ENCODE data around the gene ENDOD1.

Gene ENDOD1

DNA sequence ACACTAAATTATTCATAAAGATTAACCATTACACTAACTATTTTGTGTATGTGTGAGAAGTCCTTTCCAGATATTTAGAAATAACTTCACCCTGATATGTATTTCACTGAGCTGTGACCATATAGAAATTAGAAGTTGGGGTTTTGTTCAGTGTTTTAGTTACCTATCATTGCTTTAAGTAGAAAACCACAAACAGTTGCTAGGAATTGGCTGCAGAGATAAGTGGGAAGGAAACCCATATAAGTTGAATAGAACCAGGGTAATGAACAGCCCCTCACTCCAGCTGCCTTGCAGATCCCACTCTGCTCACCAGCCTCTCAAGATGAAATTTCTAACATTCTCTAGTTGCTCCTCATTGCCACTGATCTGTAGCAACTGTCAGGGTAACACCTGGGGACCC is 12.7 kb upstream of the ENDOD1 start:
- DNase-seq, result no peak

DNA sequence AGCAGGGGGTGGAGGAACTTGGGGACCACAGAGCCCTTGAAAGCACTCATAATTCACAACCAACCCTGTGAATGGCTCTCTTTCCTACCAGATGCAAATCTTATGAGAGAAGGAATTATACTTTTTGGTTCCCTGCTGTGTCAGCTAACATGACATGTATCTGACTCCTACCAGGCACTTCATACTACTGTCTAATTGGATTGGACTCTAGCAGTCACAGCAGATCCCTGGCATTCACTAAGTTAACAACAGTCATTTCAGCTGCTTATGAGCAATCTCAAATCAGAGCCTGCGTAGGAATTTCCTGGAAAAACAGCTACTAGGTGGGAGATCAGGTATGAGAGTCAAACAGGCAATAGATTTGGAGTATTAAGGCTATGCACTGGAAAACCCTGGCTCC is 11.1 kb upstream of the ENDOD1 start:
- DNase-seq, result no peak

DNA sequence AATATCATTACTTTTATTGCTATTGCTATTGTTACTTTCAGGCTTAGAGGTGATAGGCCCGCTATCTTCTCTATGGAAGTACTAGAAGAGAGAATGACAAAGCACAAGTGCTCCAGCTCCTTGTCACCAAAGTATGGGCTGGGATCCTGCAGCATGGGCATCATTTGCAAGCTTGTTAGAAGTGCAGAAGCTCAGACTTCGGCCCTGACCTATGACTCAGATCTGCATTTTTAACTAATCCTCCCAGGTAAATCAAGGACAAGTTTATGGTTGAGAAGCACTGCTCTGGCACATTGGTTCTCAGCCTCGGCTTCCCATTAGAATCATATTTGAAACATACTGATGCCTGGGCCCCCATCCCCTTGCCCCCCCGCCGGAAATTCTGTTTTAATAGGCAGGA is 8.6 kb upstream of the ENDOD1 start:
- DNase-seq, result no peak

DNA sequence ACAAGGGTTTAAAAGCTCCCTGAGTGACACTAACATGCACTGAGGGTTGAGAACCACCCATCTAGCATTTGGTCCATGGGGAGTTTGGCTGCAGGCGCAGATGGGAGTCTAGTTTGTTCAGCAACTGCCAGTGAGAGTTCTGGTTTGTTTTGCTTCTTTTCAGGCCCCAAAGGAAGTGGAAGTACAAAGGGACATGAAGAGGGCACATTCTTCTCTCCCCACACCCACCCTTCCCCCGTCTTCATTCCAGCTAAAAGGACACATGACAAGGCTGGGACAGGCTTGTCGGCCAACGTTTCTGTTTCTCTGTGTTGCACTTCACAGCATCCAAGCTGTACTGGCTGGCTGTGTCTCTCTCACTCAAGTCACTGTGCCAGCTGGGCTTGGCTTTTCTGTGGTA is 8.2 kb upstream of the ENDOD1 start:
- no peak for DNase-seq

DNA sequence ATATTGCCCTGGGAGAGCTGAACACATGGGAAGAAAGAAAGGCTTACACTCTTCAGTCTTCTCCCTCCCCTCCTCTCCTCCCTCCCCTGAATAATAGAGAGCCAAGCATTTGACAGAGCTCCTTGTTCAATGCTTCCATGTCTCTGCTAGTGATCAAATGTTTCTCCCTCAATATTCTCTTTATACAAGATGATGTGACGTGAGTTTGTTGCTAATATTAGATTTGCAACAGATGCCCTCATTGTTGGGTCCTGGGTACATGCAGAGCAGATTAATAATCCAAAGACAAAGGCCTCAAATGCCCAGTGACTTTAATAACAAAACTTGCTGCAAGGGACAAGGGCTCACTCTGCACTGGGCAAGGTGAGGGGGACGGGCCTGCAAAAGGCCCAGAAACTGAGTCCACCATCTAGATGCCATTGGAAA is 7.1 kb upstream of the ENDOD1 start:
- DNase-seq, result no peak

DNA sequence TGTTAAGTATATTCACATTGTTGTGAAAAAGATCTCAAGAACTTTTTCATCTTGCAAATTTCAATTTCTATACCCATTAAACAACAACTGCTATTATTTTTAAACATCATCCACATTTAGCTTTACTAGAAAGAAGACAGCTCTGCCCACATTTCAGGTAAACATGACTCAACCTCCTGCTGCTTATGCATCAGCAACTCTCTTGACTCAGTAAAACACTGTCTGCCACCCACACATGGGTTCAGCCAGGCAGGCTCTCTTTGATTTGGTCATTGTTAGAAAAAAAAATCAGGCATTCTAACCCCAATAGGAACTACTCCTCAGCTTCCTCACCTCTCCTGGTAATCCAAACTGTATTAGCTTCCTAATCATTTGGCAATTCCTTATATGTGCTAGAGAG is 5.1 kb upstream of the ENDOD1 start:
- no peak for DNase-seq

DNA sequence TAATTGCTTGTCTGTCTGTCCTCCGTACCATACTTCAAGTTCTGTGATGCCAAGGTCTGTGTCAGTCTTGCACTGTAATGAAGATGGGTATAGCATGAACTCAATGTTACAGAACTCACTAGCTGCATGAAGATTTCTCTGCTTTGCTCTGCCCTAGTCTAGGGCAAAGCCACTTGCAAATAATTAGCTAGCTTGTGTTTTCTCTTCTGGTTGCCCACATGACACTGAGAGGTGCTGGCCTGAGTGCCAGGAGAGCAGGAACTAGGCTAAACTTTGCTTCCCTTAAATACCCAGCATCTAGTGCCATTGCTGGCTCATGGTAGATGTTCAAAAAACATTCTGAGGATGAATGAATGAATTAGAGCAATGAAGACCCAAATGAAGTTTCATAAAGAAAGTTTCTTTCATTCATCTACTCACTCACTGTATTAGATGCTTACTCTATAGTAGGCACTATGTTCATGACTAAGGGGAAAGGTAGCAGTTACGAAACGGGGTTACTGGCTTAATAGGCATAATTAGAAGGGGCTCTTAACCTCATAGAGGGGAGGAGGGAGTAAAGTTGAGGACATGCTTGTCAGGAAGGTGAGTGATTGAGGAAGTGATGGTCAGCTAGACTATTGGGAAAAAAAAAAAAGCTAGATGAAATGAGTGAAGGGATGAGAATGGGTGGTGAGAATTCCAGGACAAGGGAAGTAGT is 4.4 kb upstream of the ENDOD1 start:
- DNase-seq, result no peak

DNA sequence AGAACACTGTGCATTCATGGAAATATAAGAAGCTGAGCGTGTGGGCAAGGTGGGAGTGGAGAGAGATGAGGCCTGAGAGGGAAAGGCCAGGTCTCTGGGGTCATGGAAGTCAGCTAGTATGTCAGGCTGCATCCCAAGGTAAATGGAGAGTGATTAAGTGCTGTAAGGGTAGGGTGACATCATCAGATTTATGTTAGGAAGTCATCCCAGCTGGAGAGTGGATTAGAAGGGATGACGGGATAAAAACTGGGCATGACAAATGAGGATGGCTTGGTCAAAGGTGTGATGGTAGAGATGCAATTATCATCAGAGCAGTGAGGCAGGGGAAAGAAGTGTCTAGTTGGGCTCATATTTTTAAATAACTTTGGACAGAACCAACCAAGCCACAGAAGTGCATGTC is 3.5 kb upstream of the ENDOD1 start:
- no peak for DNase-seq

DNA sequence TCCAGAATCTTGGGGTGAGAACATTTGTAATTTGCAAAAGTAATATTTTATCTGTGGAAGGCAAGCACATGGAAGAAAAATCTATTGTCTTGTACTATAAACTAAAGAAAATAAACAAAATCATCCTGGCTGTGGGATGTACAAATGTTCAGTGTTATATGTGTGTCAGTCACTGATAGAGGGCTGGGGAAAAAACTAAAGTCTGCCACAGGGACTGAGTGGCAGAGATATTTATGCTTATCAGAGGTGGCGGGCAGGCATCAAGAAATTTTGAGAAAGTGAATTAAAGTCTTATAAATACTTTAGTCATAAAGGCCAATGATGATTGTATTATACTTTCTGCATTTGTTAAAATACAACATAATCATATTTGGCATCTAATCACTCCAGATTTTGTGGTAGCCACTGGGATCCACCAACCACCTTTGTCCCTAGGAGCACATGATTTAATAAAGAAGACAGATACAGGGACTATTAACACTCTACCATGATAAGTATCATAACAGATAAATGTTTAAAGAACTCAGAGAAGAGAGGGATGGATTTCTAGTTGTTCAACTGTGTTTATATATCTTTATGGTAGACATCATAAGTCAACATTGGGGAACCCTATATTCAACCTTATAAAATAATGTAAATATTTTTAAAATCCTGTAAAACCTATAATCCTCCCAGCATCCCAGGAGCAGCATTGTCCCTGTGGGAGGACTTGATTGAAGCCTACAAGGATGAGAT is 2.6 kb upstream of the ENDOD1 start:
- DNase-seq, result no peak

DNA sequence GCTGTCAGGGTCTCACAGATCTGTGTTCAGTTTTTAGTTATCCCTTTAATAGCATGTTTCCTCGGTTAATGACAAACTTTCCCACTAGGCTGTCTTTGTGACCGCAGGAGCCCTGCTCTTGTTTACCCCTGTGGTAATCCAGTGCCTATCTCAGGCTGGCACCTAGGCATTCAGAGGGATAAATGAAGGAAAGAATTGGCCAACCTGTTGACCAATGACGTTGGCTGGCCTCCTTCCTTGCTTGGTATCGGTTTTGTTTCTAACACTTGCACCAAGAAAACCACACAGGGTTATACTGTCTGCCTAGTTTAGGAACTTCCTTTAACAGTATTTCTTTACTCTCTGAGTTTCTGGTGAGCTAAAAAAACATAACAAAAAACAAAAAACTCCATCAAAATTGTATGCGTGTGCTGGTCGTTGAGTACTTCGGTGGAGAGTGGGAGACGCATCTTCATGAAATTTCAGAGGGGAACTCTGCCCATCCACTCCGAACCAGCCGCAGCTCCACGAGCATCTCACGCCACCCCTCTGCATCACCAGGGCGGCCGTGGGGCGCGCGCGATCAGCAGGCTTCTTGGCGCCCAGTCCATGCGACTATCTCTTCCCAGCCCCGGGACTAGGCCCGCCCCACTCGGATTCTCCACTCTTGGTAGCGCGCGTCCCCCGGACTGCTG is 563 bp upstream of the ENDOD1 start:
- peak; percentile 24 for DNase-seq

DNA sequence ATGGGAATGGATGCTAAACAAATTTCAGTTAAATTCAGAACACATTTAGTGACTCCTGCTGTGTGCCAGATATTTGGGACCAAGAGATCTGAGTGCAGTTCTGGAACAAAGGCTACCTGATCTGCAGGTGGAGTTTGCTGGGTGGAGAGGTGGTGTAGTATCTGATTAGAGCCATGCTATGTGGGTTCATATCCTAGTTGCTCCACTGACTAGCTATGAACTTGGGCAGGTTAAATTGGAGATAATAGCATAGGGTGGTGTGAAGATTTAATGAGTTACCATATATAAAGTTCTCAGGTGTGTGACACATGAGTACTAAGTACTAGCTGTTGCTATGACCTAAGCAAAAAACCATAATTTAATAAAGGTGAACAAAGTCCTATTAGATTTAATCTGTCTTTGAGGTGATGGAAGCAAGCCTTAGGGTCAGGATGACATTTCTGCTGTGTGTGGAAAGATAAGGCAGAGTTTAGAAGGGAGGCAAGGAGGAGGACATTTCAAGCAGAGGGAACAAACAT is 2.1 kb downstream of the ENDOD1 start:
- no peak for DNase-seq

DNA sequence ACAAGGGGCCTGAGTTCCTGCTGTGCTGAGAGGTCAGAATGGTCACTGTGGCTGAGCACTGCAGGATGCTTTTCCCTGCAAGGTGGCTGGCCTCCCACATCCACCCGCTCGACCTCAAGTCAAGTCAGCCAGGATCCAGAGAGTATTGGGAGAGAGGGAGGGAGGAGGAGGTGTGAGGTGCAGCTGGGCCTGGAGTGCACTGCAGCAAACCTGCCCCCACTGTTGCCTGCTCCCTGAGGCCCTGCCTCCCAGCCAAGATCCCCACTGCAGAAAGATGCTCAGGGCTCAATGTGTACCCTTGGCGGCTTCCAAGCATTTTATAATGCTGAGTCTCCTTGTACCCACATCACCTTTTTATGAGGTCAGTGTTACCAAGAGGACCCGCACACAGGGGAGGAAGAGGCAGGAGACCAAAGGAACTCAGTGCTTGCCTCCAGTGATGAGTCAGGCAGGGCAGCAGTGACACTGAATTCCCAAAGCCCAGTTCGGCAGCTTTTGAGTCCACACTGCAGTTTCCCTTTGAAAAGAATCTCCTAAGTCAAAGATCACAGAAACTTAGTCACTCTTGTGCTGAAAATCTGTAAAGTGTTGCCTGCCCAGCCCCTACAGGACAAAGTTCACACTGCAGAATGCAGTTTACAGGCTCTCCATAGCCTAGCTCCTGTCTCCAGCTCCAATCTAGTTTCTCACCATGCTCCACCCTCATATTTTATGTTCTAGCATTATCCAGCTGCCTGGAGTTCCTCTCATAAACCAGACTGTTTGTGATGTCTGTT is 3.1 kb downstream of the ENDOD1 start:
- DNase-seq, result no peak

DNA sequence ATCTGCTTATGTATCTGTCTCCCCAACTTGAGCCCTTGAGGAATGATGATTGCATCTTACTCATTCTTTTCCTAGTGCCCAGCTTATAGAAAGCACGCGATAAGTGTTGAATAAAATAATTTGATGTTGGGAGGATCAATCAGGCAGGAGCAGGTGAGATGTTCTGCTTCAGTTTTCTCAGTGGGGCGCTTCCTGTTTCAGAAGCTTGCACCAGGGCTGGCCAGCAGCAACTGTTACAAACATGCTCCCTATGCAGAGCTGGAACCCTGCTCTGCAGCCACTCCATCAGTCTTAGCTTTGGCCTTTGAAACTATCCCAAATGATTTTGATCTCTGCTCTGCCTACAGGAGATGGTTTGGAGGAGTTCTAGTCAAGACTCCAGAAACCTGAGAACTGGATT is 3.9 kb downstream of the ENDOD1 start:
- DNase-seq, result no peak

DNA sequence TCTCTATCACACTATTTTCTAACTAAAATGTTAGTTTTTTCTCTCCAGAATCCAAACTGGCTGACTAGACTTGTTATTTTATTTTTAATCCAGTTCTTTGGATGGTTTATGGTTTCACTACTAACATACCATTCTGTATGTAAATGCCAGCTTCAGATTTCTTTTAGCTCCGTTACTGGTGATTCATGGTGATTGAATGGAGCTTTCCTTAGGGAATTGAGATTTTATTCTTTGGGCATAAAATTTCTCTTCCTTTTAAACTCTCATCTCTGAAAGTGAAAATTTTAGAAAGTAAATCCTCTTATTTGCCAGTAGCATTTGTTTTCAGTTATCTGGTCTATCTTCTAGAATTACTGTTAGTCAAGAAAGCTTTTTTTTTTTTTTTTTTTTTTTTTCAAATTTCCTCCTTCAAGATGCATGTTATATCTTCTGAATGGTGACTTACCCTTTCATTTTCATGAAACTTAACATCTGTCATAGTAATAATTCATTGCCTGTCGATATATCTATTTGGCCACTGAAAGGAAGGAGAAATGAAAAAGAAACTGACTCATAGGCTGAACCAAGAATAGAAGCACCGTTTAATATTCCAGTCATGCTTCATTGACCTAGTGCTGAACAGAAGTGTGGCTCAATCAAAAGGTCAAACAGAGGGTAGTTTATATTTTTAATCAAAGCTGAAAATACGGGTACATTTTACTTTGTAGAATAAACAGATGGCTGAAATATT is 6.4 kb downstream of the ENDOD1 start:
- DNase-seq, result no peak

DNA sequence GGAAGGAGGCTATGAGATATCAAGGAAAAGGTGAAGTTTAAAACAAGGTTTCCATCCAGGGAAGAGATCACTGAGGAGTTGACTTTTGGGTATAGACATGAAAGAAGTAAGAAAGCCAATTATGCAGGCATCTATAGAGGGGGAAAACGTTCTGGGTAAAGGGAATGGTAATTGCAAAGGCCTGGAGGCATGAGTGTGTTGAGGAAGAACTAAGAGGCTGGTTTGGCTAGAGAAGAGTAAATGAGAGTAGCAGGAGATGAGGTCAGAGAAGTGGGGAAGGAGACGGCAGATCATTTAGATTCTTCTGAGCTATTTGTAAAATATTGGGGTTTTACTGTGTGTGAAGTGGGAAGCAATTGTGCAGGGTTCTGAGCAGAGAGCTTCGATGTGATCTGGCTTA is 7.6 kb downstream of the ENDOD1 start:
- no peak for DNase-seq

DNA sequence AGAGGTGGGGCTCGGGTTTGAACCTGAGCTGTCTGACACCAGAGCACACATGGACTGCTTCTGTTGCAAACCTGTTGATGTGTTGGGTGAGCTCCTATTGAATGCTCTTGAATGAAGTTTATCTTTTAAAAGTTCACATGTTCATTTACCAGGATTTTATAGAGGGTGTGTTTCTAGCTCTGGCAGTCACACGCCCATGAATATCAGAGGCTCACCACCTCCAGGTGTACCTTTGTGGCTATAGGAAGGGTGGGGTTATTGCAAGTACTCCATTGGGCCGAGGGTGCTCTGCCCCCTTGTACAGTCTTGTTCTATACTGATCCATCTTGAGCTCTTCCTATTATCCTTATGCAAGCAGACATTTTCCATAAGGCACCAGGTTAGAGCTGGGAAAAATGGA is 9.2 kb downstream of the ENDOD1 start:
- no peak for DNase-seq

DNA sequence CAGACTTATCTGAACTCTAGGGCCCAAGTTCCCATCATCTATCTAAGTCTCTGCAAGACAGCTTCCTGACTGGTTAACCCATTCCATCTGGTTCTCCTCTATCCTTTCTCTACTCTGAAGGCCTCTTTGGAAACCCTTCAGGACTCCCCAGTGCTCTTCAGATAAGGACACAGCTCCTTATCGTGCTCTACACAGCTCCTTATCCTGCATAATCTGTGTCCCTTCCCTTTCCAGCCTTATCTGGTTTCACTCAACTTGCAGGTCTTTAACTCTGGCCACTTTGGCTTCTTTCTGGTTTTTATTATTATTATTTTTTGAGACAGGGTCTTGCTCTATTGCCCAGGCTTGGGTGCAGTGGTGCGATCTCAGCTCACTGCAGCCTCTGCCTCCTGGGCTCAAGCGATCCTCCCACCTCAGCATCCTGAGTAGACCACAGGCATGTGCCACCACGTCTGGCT is 10.6 kb downstream of the ENDOD1 start:
- DNase-seq, result no peak

DNA sequence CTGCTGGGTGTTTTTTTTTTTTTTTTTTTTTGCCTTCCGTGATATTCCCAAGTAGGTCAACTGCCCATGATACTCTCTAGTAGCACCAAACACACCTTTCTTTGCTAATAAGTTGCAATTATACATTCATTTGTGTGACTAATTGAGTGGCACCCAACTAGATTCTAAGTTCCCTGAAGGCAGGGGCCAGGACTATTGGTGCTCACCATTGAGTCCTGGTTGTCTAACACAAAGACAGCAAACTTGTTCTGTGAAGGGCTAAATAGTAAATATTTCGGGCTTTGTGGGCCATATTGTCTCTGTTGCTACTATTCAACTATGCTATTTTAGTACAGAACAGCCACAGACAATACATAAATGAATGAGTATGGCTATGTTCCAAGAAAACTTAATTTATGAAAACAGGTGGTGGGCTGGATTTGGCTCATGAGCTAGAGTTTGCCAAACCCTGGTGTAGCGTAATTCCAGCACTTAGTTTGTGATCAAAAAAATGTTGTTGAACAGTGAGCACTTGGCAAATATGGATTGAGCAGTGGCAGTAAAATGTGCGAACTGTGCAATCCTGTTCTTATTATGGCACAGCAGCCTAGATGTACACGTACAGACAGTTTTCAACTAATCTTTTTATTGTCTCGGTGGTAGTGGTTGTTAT is 11.3 kb downstream of the ENDOD1 start:
- DNase-seq, result no peak

DNA sequence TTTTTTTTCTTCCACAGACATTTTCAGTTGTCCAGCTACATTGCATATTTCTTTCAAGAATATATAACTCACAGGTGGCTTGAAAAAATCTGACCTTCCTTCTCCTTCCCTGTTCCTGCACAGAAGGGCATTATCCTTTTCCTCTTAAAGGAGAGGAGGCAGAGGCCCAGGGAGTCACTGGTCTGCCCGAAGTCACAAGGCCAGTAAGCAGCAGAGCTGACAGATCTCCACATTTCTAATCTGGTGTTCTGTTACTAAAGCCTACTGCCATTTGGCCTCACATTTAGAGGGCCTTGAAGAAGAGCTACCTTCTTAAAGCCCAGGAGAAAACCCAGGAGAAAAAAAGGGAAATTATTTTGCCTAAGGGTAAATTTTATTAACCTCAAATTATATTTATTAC is 12.3 kb downstream of the ENDOD1 start:
- DNase-seq, result no peak

DNA sequence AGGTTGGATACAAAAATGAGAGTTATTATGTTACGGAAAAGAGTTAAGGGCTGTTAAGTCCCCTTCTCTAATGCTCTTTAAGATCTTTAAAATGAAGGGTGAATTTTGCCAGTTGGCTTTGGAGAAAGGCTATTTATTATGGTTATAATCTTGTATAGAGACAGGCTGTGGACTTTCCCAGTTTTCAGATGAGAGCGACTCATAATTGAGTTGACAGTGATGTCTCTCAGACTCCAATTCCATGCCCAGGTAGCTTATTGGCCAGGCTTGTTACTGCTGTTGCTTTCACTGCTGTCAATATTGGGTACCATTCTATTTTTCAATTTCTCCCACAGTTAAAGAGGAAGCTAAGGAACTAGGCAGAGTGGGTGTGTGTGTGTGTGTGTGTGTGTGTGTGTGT is 13.1 kb downstream of the ENDOD1 start:
- DNase-seq, result no peak

DNA sequence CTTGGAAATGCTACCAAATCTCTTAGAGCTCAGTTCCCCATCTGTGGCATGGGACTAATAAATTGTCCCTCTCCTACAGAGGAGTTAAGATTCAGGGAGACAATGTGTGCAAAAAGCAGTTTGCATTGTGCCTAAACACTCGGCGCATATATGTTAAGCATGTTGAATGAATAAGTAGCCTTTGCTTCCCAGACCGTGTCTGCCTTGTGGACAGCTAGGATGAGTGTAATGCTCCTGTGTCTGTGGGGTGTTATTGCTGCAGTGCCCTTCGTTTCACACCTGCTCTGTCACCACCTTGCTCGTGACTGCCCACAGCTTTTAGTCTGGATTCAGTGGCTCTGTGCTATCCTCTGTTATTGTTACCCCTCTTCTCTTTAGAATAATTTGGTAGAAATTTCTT is 14.1 kb downstream of the ENDOD1 start:
- DNase-seq, result no peak

Measured in CD4-positive, alpha-beta T cell treated with Interleukin-15 for 1 hour (primary cell).